Measurements from ENCODE around the gene PUSL1.

Gene PUSL1

GRCh38 chr1:1338278-1338677 is 29.9 kb downstream of the PUSL1 start:
- H3K4me3 ChIP-seq (ENCODE audit: low read length): no peak overlapping the region
- H3K4me1 ChIP-seq (ENCODE audit: control insufficient read depth, insufficient read depth, low read length): no peaks in the 10 kb centered on the region
- H3K9ac ChIP-seq (ENCODE audit: low read length): no peak overlapping the region
- H3K27me3 ChIP-seq (replicated peaks; ENCODE audit: control insufficient read depth, insufficient read depth, low read length): no peaks in the 10 kb centered on the region
- peaks cover 32% of the 10 kb centered on the region for H3K36me3 ChIP-seq (ENCODE audit: control insufficient read depth, insufficient read depth, low read length, severe bottlenecking)
- no peaks in the 10 kb centered on the region for H3K9me3 ChIP-seq (ENCODE audit: control insufficient read depth, low read length)
- DNase-seq (ENCODE audit: low read depth): no peak

- DNase-seq (ENCODE audit: low read depth): no peak
- H3K36me3 ChIP-seq (ENCODE audit: control insufficient read depth, insufficient read depth, low read length, severe bottlenecking): peaks cover 32% of the 10 kb centered on the region
- H3K9me3 ChIP-seq (ENCODE audit: control insufficient read depth, low read length): no peaks in the 10 kb centered on the region
- peaks cover 10% of the 10 kb centered on the region for H3K4me1 ChIP-seq (ENCODE audit: control insufficient read depth, insufficient read depth, low read length)
- H3K27me3 ChIP-seq (replicated peaks; ENCODE audit: control insufficient read depth, insufficient read depth, low read length): no peaks in the 10 kb centered on the region
- H3K4me3 ChIP-seq (ENCODE audit: low read length): no peak overlapping the region
- no peak overlapping the region for H3K9ac ChIP-seq (ENCODE audit: low read length)
Observed at GRCh38 chr1:1340185-1340584, 31.8 kb downstream of the PUSL1 start.

- H3K9me3 ChIP-seq (ENCODE audit: control insufficient read depth, low read length): no peaks in the 10 kb centered on the region
- no peak overlapping the region for H3K4me3 ChIP-seq (ENCODE audit: low read length)
- no peak overlapping the region for H3K9ac ChIP-seq (ENCODE audit: low read length)
Observed at GRCh38 chr1:1340791-1341548, 32.6 kb downstream of the PUSL1 start.

GRCh38 chr1:1341549-1342021 is 33.2 kb downstream of the PUSL1 start:
- Histone ChIP-seq H3K4me3 (ENCODE audit: low read length) (no peak overlapping the region), H3K9me3 (ENCODE audit: control insufficient read depth, low read length) (no peaks in the 10 kb centered on the region), H3K9ac (ENCODE audit: low read length) (no peak overlapping the region), H3K36me3 (ENCODE audit: control insufficient read depth, insufficient read depth, low read length, severe bottlenecking) (peaks cover 32% of the 10 kb centered on the region), H3K27me3 (replicated peaks; ENCODE audit: control insufficient read depth, insufficient read depth, low read length) (no peaks in the 10 kb centered on the region), H3K4me1 (ENCODE audit: control insufficient read depth, insufficient read depth, low read length) (peaks cover 24% of the 10 kb centered on the region)
- DNase-seq (ENCODE audit: low read depth): no peak

More at GRCh38 chr1:1340791-1341548, 32.6 kb downstream of the PUSL1 start:
- no peak for DNase-seq (ENCODE audit: low read depth)
- Histone ChIP-seq H3K27me3 (replicated peaks; ENCODE audit: control insufficient read depth, insufficient read depth, low read length) (no peaks in the 10 kb centered on the region), H3K36me3 (ENCODE audit: control insufficient read depth, insufficient read depth, low read length, severe bottlenecking) (peaks cover 32% of the 10 kb centered on the region), H3K4me1 (ENCODE audit: control insufficient read depth, insufficient read depth, low read length) (peaks cover 18% of the 10 kb centered on the region)

GRCh38 chr1:1342061-1342562 is 33.7 kb downstream of the PUSL1 start:
- no peaks in the 10 kb centered on the region for H3K27me3 ChIP-seq (replicated peaks; ENCODE audit: control insufficient read depth, insufficient read depth, low read length)

GRCh38 chr1:1342584-1343115 is 34.3 kb downstream of the PUSL1 start:
- Histone ChIP-seq H3K4me1 (ENCODE audit: control insufficient read depth, insufficient read depth, low read length) (peaks cover 34% of the 10 kb centered on the region), H3K9ac (ENCODE audit: low read length) (no peak overlapping the region), H3K27me3 (replicated peaks; ENCODE audit: control insufficient read depth, insufficient read depth, low read length) (no peaks in the 10 kb centered on the region), H3K36me3 (ENCODE audit: control insufficient read depth, insufficient read depth, low read length, severe bottlenecking) (peaks cover 27% of the 10 kb centered on the region), H3K4me3 (ENCODE audit: low read length) (no peak overlapping the region), H3K9me3 (ENCODE audit: control insufficient read depth, low read length) (no peaks in the 10 kb centered on the region)
- DNase-seq (ENCODE audit: low read depth): no peak

More at GRCh38 chr1:1342061-1342562, 33.7 kb downstream of the PUSL1 start:
- Histone ChIP-seq H3K4me3 (ENCODE audit: low read length) (no peak overlapping the region), H3K36me3 (ENCODE audit: control insufficient read depth, insufficient read depth, low read length, severe bottlenecking) (peaks cover 32% of the 10 kb centered on the region), H3K4me1 (ENCODE audit: control insufficient read depth, insufficient read depth, low read length) (peaks cover 29% of the 10 kb centered on the region), H3K9ac (ENCODE audit: low read length) (no peak overlapping the region), H3K9me3 (ENCODE audit: control insufficient read depth, low read length) (no peaks in the 10 kb centered on the region)
- no peak for DNase-seq (ENCODE audit: low read depth)

GRCh38 chr1:1343811-1344421 is 35.5 kb downstream of the PUSL1 start:
- H3K4me1 ChIP-seq (ENCODE audit: control insufficient read depth, insufficient read depth, low read length): peaks cover 36% of the 10 kb centered on the region
- H3K27me3 ChIP-seq (replicated peaks; ENCODE audit: control insufficient read depth, insufficient read depth, low read length): no peaks in the 10 kb centered on the region
- no peak overlapping the region for H3K4me3 ChIP-seq (ENCODE audit: low read length)
- H3K9ac ChIP-seq (ENCODE audit: low read length): no peak overlapping the region
- no peak for DNase-seq (ENCODE audit: low read depth)
- no peaks in the 10 kb centered on the region for H3K9me3 ChIP-seq (ENCODE audit: control insufficient read depth, low read length)
- H3K36me3 ChIP-seq (ENCODE audit: control insufficient read depth, insufficient read depth, low read length, severe bottlenecking): peaks cover 19% of the 10 kb centered on the region

GRCh38 chr1:1344655-1345361 is 36.4 kb downstream of the PUSL1 start:
- no peaks in the 10 kb centered on the region for H3K27me3 ChIP-seq (replicated peaks; ENCODE audit: control insufficient read depth, insufficient read depth, low read length)
- H3K9me3 ChIP-seq (ENCODE audit: control insufficient read depth, low read length): no peaks in the 10 kb centered on the region
- H3K9ac ChIP-seq (ENCODE audit: low read length): peak overlapping the region; percentile 89
- DNase-seq (ENCODE audit: low read depth): peak; percentile 77
- peaks cover 15% of the 10 kb centered on the region for H3K36me3 ChIP-seq (ENCODE audit: control insufficient read depth, insufficient read depth, low read length, severe bottlenecking)
- peaks cover 36% of the 10 kb centered on the region for H3K4me1 ChIP-seq (ENCODE audit: control insufficient read depth, insufficient read depth, low read length)
- H3K4me3 ChIP-seq (ENCODE audit: low read length): peak overlapping the region; percentile 12

GRCh38 chr1:1345384-1345783 is 37.0 kb downstream of the PUSL1 start:
- H3K27me3 ChIP-seq (replicated peaks; ENCODE audit: control insufficient read depth, insufficient read depth, low read length): no peaks in the 10 kb centered on the region
- peaks cover 36% of the 10 kb centered on the region for H3K4me1 ChIP-seq (ENCODE audit: control insufficient read depth, insufficient read depth, low read length)
- H3K36me3 ChIP-seq (ENCODE audit: control insufficient read depth, insufficient read depth, low read length, severe bottlenecking): peaks cover 14% of the 10 kb centered on the region
- peak overlapping the region; percentile 89 for H3K9ac ChIP-seq (ENCODE audit: low read length)
- no peaks in the 10 kb centered on the region for H3K9me3 ChIP-seq (ENCODE audit: control insufficient read depth, low read length)
- peak overlapping the region; percentile 12 for H3K4me3 ChIP-seq (ENCODE audit: low read length)
- DNase-seq (ENCODE audit: low read depth): no peak

- peak overlapping the region; percentile 54 for H3K4me3 ChIP-seq (ENCODE audit: low read length)
Observed at GRCh38 chr1:1345860-1346500, 37.6 kb downstream of the PUSL1 start.

More at GRCh38 chr1:1345860-1346500, 37.6 kb downstream of the PUSL1 start:
- Histone ChIP-seq H3K27me3 (replicated peaks; ENCODE audit: control insufficient read depth, insufficient read depth, low read length) (no peaks in the 10 kb centered on the region), H3K9me3 (ENCODE audit: control insufficient read depth, low read length) (no peaks in the 10 kb centered on the region), H3K4me1 (ENCODE audit: control insufficient read depth, insufficient read depth, low read length) (peaks cover 36% of the 10 kb centered on the region), H3K36me3 (ENCODE audit: control insufficient read depth, insufficient read depth, low read length, severe bottlenecking) (peaks cover 9% of the 10 kb centered on the region), H3K9ac (ENCODE audit: low read length) (peak overlapping the region; percentile 89)
- no peak for DNase-seq (ENCODE audit: low read depth)

Data from adipocyte (in vitro differentiated cells).